Measurements from ENCODE around the gene CDC42EP2. TPM values are rescaled to one million over a fixed set of nuclear protein-coding genes. Genes with fewer than 3 reads are reported as not detected.

The CDC42EP2 gene
- total RNA-seq, 8 experiments from 2014 or later: 4.0 to 14.1 (median 5.8) TPM

GRCh38 chr11:65301491-65302329 is 13.0 kb upstream of the CDC42EP2 start:
- H3K4me1 ChIP-seq (replicated peaks in 1 of 2): peaks cover 38 to 42% of the 10 kb centered on the region in 2 donors
- WGBS, 10 experiments: 0 to 80% (median 20%) methylated on average over 1 to 3 of the region's 12 CpGs; no CpG with 5 or more reads in 5 of the 10 experiments
- in situ Hi-C loops (cut with MboI; ENCODE audit: low pct_unique_long_range_greater_than_20kb in 2 of 9, low sequenced_read_pairs in 9 of 9, unreplicated experiment in 9 of 9): no loop called here
- peak overlapping the region; percentile 31 to 58 for H3K27ac ChIP-seq
- ATAC-seq (replicated peaks in 6 of 8): peak; percentile 72 to 96 (median 86)
- no peak overlapping the region for H3K4me3 ChIP-seq

GRCh38 chr11:65303555-65303954 is 11.1 kb upstream of the CDC42EP2 start:
- Histone ChIP-seq H3K4me3 (no peak overlapping the region), H3K4me1 (replicated peaks in 1 of 2) (peaks cover 28 to 35% of the 10 kb centered on the region in 2 donors), H3K27ac (no peak overlapping the region)
- no peak for ATAC-seq (replicated peaks in 6 of 8)
- 43 to 100% (median 100%) methylated on average over 1 to 2 of the region's 3 CpGs; no CpG with 5 or more reads in 5 of the 10 experiments for WGBS, 10 experiments
- in situ Hi-C loops (cut with MboI; ENCODE audit: low pct_unique_long_range_greater_than_20kb in 2 of 9, low sequenced_read_pairs in 9 of 9, unreplicated experiment in 9 of 9): no loop called here

GRCh38 chr11:65304110-65304509 is 10.6 kb upstream of the CDC42EP2 start:
- no peak for ATAC-seq (replicated peaks in 6 of 8)
- peaks cover 23 to 35% of the 10 kb centered on the region in 2 donors for H3K4me1 ChIP-seq (replicated peaks in 1 of 2)
- H3K27ac ChIP-seq: no peak overlapping the region
- no peak overlapping the region for H3K4me3 ChIP-seq
- in situ Hi-C loops (cut with MboI; ENCODE audit: low pct_unique_long_range_greater_than_20kb in 2 of 9, low sequenced_read_pairs in 9 of 9, unreplicated experiment in 9 of 9): no loop called here
- 88 to 100% methylated on average over 2 to 3 of the region's 4 CpGs; no CpG with 5 or more reads in 8 of the 10 experiments for WGBS, 10 experiments

GRCh38 chr11:65304613-65305012 is 10.1 kb upstream of the CDC42EP2 start:
- peaks cover 18 to 34% of the 10 kb centered on the region in 2 donors for H3K4me1 ChIP-seq (replicated peaks in 1 of 2)
- no peak overlapping the region for H3K27ac ChIP-seq
- in situ Hi-C loops (cut with MboI; ENCODE audit: low pct_unique_long_range_greater_than_20kb in 2 of 9, low sequenced_read_pairs in 9 of 9, unreplicated experiment in 9 of 9): no loop called here
- no peak for ATAC-seq (replicated peaks in 6 of 8)
- 100% methylated on average over 1 of the region's 7 CpGs; no CpG with 5 or more reads in 9 of the 10 experiments for WGBS, 10 experiments
- H3K4me3 ChIP-seq: no peak overlapping the region

- H3K4me3 ChIP-seq: no peak overlapping the region
- in situ Hi-C loops (cut with MboI; ENCODE audit: low pct_unique_long_range_greater_than_20kb in 2 of 9, low sequenced_read_pairs in 9 of 9, unreplicated experiment in 9 of 9): no loop called here
- WGBS, 10 experiments: 67 to 100% (median 86%) methylated on average over 1 to 14 of the region's 17 CpGs
- no peak overlapping the region for H3K27ac ChIP-seq
- peaks cover 29 to 42% of the 10 kb centered on the region in 2 donors for H3K4me1 ChIP-seq (replicated peaks in 1 of 2)
- peak in 1 of 8 experiments; percentile 15 for ATAC-seq (replicated peaks in 6 of 8)
These were observed 9.0 kb upstream of the CDC42EP2 start for GRCh38 chr11:65305501-65306268.

- in situ Hi-C loops (cut with MboI; ENCODE audit: low pct_unique_long_range_greater_than_20kb in 2 of 9, low sequenced_read_pairs in 9 of 9, unreplicated experiment in 9 of 9): no loop called here
- Histone ChIP-seq H3K4me3 (no peak overlapping the region), H3K27ac (no peak overlapping the region), H3K4me1 (replicated peaks in 1 of 2) (peaks cover 16 to 31% of the 10 kb centered on the region in 2 donors)
- 79 to 100% (median 94%) methylated on average over 1 to 6 of the region's 6 CpGs; no CpG with 5 or more reads in 3 of the 10 experiments for WGBS, 10 experiments
- no peak for ATAC-seq (replicated peaks in 6 of 8)
These were observed 7.1 kb upstream of the CDC42EP2 start for GRCh38 chr11:65307298-65308229.

GRCh38 chr11:65308281-65308891 is 6.3 kb upstream of the CDC42EP2 start:
- no peak overlapping the region for H3K4me3 ChIP-seq
- ATAC-seq (replicated peaks in 6 of 8): peak in 2 of 8 experiments; percentile 13 to 25
- H3K4me1 ChIP-seq (replicated peaks in 1 of 2): peaks cover 16 to 30% of the 10 kb centered on the region in 2 donors
- 0 to 100% (median 86%) methylated on average over 1 to 4 of the region's 7 CpGs; no CpG with 5 or more reads in 6 of the 10 experiments for WGBS, 10 experiments
- no peak overlapping the region for H3K27ac ChIP-seq
- in situ Hi-C loops (cut with MboI; ENCODE audit: low pct_unique_long_range_greater_than_20kb in 2 of 9, low sequenced_read_pairs in 9 of 9, unreplicated experiment in 9 of 9): no loop called here

GRCh38 chr11:65309006-65309405 is 5.7 kb upstream of the CDC42EP2 start:
- in situ Hi-C loops (cut with MboI; ENCODE audit: low pct_unique_long_range_greater_than_20kb in 2 of 9, low sequenced_read_pairs in 9 of 9, unreplicated experiment in 9 of 9): no loop called here
- WGBS, 10 experiments: 8 to 90% (median 54%) methylated on average over 1 to 3 of the region's 5 CpGs; no CpG with 5 or more reads in 6 of the 10 experiments

GRCh38 chr11:65310215-65310614 is 4.5 kb upstream of the CDC42EP2 start:
- peak in 6 of 8 experiments; percentile 5 to 36 (median 21) for ATAC-seq (replicated peaks in 6 of 8)
- in situ Hi-C loops (cut with MboI; ENCODE audit: low pct_unique_long_range_greater_than_20kb in 2 of 9, low sequenced_read_pairs in 9 of 9, unreplicated experiment in 9 of 9): no loop called here
- H3K4me3 ChIP-seq: no peak overlapping the region
- H3K27ac ChIP-seq: peak overlapping the region; percentile 25 to 49
- WGBS, 10 experiments: 0 to 100% (median 43%) methylated on average over 1 to 4 of the region's 10 CpGs; no CpG with 5 or more reads in 4 of the 10 experiments
- H3K4me1 ChIP-seq (replicated peaks in 1 of 2): peaks cover 16 to 35% of the 10 kb centered on the region in 2 donors

More at GRCh38 chr11:65309006-65309405, 5.7 kb upstream of the CDC42EP2 start:
- H3K4me1 ChIP-seq (replicated peaks in 1 of 2): peaks cover 16 to 32% of the 10 kb centered on the region in 2 donors
- ATAC-seq (replicated peaks in 6 of 8): peak in 2 of 8 experiments; percentile 15 to 63
- no peak overlapping the region for H3K4me3 ChIP-seq
- no peak overlapping the region for H3K27ac ChIP-seq

- Histone ChIP-seq H3K4me3 (no peak overlapping the region), H3K4me1 (replicated peaks in 1 of 2) (peaks cover 16 to 35% of the 10 kb centered on the region in 2 donors), H3K27ac (peak overlapping the region; percentile 25 to 49)
- 0 to 80% (median 18%) methylated on average over 1 to 3 of the region's 6 CpGs; no CpG with 5 or more reads in 7 of the 10 experiments for WGBS, 10 experiments
- in situ Hi-C loops (cut with MboI; ENCODE audit: low pct_unique_long_range_greater_than_20kb in 2 of 9, low sequenced_read_pairs in 9 of 9, unreplicated experiment in 9 of 9): no loop called here
- peak in 1 of 8 experiments; percentile 1 for ATAC-seq (replicated peaks in 6 of 8)
These were observed 3.9 kb upstream of the CDC42EP2 start for GRCh38 chr11:65310736-65311135.

GRCh38 chr11:65311170-65311678 is 3.4 kb upstream of the CDC42EP2 start:
- WGBS, 10 experiments: 0 to 86% (median 11%) methylated on average over 1 to 4 of the region's 5 CpGs; no CpG with 5 or more reads in 6 of the 10 experiments
- no peak for ATAC-seq (replicated peaks in 6 of 8)
- H3K4me1 ChIP-seq (replicated peaks in 1 of 2): peaks cover 19 to 39% of the 10 kb centered on the region in 2 donors
- no peak overlapping the region for H3K4me3 ChIP-seq
- in situ Hi-C loops (cut with MboI; ENCODE audit: low pct_unique_long_range_greater_than_20kb in 2 of 9, low sequenced_read_pairs in 9 of 9, unreplicated experiment in 9 of 9): no loop called here
- peak overlapping the region; percentile 25 to 49 for H3K27ac ChIP-seq

Measured in motor neuron (in vitro differentiated cells).